ENCODE results near the gene LDHB.

DNA sequence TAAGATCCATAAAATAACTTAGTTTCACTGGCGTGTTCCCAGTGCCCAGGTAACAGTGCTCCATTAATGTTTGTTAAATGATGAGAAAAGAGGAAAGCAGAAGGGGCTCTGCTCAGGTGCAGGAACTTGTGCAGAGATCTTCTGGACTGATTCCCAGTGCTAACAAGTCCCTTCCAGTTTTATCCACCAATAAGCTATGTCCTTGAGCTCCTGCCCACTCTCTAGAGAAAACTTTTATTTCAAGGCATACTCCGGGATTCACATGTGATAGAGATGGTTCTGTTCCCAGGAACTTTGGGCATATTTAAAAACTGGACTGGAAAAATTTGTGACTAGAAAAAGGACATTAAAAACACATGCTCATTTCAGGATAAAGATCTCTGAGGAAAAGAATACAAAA lies 54.9 kb downstream of the LDHB start:
- TF ChIP-seq EP300 (IDR thresholded peaks at IDR 0.05) (no peak), CTCF (IDR thresholded peaks at IDR 0.05) (no peak)

Data from esophagus muscularis mucosa (tissue), 3 donors.